DOHH2 (cell line): Measurements from ENCODE around the gene GPRIN3.
A peak's percentile ranks its signal among the peaks of the same experiment; 100 is the strongest.

Source experiments
- H3F3A ChIP-seq: fragments of 200-600 bp; sonication (generic), shearing (Covaris generic); 2 replicates; pipeline ENCODE4 v1.6.0; 2016; ENCODE audit warnings: antibody characterized with exemption, mild to moderate bottlenecking; ENCODE audit not compliant: control insufficient read depth, insufficient read depth
- H3K27ac ChIP-seq: fragments of 200-600 bp; sonication (generic); 2 replicates; pipeline ENCODE4 v1.5.1; 2014; ENCODE audit warnings: low read depth, mild to moderate bottlenecking, low read length, moderate library complexity
- H3K27me3 ChIP-seq: fragments of 200-600 bp; sonication (generic); 2 replicates; pipeline ENCODE4 v1.6.1; 2014; ENCODE audit warnings: mild to moderate bottlenecking, low read length, mixed read lengths; ENCODE audit not compliant: control insufficient read depth
- H3K36me3 ChIP-seq: fragments of 200-600 bp; sonication (generic); 2 replicates; pipeline ENCODE4 v1.6.1; 2014; ENCODE audit warnings: mild to moderate bottlenecking, low read length, moderate library complexity, mixed read lengths; ENCODE audit not compliant: control insufficient read depth
- H3K4me1 ChIP-seq: fragments of 200-600 bp; sonication (generic); 2 replicates; pipeline ENCODE4 v1.6.1; 2014; ENCODE audit warnings: mild to moderate bottlenecking, low read length, mixed read lengths; ENCODE audit not compliant: control insufficient read depth
- H3K4me2 ChIP-seq: fragments of 200-600 bp; sonication (generic); 2 replicates; pipeline ENCODE4 v1.6.0; 2014; ENCODE audit warnings: mild to moderate bottlenecking, low read length, moderate library complexity
- H3K4me3 ChIP-seq: fragments of 200-600 bp; sonication (generic); 2 replicates; pipeline ENCODE4 v1.5.1; 2014; ENCODE audit warnings: mild to moderate bottlenecking, low read length, mixed read lengths
- H3K79me2 ChIP-seq: fragments of 200-600 bp; sonication (generic); 2 replicates; pipeline ENCODE4 v1.6.1; 2014; ENCODE audit warnings: mild to moderate bottlenecking, low read length, mixed read lengths; ENCODE audit not compliant: control insufficient read depth
- H3K9me2 ChIP-seq: fragments of 200-600 bp; sonication (generic); replicated peaks from 2 replicates; pipeline ENCODE4 v1.6.1; 2014; ENCODE audit warnings: mild to moderate bottlenecking, low read length, mixed read lengths; ENCODE audit not compliant: control insufficient read depth
- H3K9me3 ChIP-seq: fragments of 200-600 bp; sonication (generic); 2 replicates; pipeline ENCODE4 v1.6.1; 2014; ENCODE audit warnings: antibody characterized with exemption, low read length, mixed read lengths; ENCODE audit not compliant: control insufficient read depth, insufficient read depth
- H4K20me1 ChIP-seq: fragments of 200-600 bp; sonication (generic); 2 replicates; pipeline ENCODE4 v1.6.0; 2014; ENCODE audit warnings: low read depth, mild to moderate bottlenecking, antibody characterized with exemption, low read length, moderate library complexity; ENCODE audit not compliant: control insufficient read depth, insufficient read depth
- EZH2phosphoT487 ChIP-seq: fragments of 200-600 bp; sonication (generic); IDR thresholded peaks from 2 replicates; pipeline ENCODE4 v1.6.1; 2017; ENCODE audit warnings: borderline replicate concordance, mild to moderate bottlenecking, antibody characterized with exemption, low read length, moderate library complexity, mixed read lengths
- TF ChIP-seq, protein P1 (sequence below): fragments of 200-600 bp; sonication (generic); IDR thresholded peaks from one replicate; pipeline ENCODE4 v1.5.1; 2014; ENCODE audit warnings: antibody characterized with exemption, mild to moderate bottlenecking, low read depth, low read length; ENCODE audit not compliant: poor library complexity, severe bottlenecking

The GPRIN3 gene

DNA sequence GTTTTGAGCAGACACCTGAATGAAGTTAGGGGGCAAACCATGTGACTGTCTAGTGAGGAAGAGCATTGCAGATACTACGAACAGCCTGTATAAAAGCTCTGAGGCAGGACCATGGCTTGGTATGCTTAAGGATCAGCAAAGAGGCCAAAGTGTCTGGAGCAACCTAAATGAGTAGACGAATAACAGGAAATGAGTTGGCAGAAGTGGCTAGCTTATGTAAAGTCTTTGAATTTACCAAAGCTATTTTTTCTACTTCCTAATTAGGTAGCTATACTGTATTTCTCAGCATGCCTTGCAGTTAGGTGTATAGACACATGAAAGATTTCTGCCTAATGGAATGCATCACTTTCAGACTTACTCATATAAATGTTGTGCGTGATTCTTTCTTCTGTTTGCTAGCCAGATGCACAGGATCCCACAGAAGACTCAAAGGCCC lies 9.3 kb upstream of the GPRIN3 start:
- Histone ChIP-seq H3K27me3 (no peaks in the 10 kb centered on the region), H3K9me2 (no peaks in the 10 kb centered on the region), H3K79me2 (no peaks in the 10 kb centered on the region), H3K4me1 (peaks cover 33% of the 10 kb centered on the region), H3K27ac (0 out of 2 replicates have a peak overlapping the region, but pooled peaks have one; percentile 25), H3K4me3 (peak overlapping the region; percentile 46), H3K36me3 (no peaks in the 10 kb centered on the region), H4K20me1 (no peaks in the 10 kb centered on the region), H3K4me2 (peak overlapping the region; percentile 79), H3K9me3 (no peaks in the 10 kb centered on the region), H3F3A (no peaks in the 10 kb centered on the region)
- no peak for TF ChIP-seq EZH2phosphoT487
- TF ChIP-seq, protein P1, sequence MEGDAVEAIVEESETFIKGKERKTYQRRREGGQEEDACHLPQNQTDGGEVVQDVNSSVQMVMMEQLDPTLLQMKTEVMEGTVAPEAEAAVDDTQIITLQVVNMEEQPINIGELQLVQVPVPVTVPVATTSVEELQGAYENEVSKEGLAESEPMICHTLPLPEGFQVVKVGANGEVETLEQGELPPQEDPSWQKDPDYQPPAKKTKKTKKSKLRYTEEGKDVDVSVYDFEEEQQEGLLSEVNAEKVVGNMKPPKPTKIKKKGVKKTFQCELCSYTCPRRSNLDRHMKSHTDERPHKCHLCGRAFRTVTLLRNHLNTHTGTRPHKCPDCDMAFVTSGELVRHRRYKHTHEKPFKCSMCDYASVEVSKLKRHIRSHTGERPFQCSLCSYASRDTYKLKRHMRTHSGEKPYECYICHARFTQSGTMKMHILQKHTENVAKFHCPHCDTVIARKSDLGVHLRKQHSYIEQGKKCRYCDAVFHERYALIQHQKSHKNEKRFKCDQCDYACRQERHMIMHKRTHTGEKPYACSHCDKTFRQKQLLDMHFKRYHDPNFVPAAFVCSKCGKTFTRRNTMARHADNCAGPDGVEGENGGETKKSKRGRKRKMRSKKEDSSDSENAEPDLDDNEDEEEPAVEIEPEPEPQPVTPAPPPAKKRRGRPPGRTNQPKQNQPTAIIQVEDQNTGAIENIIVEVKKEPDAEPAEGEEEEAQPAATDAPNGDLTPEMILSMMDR, result no peak

DNA sequence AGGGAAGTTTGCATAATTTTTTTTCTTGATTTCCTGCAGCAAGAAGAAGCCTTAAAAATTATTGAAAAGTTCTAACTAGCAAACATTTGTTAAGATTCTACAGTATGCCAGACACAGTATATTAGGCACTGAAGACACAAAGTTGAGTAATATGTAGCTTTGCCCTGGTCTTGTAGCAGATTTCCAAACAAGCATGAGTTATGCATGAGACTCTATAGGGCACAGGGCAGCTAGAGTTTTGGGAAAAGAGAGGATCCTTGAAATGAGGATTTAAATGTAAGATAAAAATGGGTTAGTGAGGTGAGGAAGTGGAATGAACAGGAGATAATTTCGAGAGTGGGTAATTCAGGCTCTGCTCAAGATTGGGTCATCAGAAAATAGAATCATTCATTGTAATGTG lies 8.6 kb upstream of the GPRIN3 start:
- Histone ChIP-seq H3K9me2 (no peaks in the 10 kb centered on the region), H3K79me2 (no peaks in the 10 kb centered on the region), H3K4me1 (peaks cover 33% of the 10 kb centered on the region), H3K4me3 (peak overlapping the region; percentile 46), H3F3A (no peaks in the 10 kb centered on the region), H3K36me3 (no peaks in the 10 kb centered on the region), H3K27ac (peak overlapping the region; percentile 25; the same call in 1 of the 2 replicates), H4K20me1 (no peaks in the 10 kb centered on the region), H3K9me3 (no peaks in the 10 kb centered on the region), H3K4me2 (peak overlapping the region; percentile 79), H3K27me3 (no peaks in the 10 kb centered on the region)
- TF ChIP-seq, protein P1, result no peak
- no peak for TF ChIP-seq EZH2phosphoT487

DNA sequence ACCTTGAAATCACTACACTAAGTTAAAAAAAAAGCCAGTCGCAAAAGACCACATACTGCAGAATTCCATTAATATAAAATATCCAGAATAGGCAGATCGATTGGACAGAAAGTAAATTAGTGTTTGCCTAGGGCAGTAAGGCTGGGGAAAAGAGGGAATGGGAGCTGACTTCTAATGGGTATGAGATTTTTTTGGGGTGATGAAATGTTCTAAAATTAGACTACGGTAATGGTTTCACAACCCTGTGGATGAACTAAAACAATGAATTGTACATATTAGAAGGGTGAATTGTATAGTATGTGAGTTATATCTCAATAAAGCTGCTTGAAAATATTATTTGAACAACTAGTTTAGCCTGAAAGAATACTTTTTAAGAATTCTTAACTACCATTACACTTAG lies 6.7 kb upstream of the GPRIN3 start:
- TF ChIP-seq, protein P1, result no peak
- no peak for TF ChIP-seq EZH2phosphoT487
- Histone ChIP-seq H3K27ac (no peak overlapping the region), H3K4me2 (no peak overlapping the region)

DNA sequence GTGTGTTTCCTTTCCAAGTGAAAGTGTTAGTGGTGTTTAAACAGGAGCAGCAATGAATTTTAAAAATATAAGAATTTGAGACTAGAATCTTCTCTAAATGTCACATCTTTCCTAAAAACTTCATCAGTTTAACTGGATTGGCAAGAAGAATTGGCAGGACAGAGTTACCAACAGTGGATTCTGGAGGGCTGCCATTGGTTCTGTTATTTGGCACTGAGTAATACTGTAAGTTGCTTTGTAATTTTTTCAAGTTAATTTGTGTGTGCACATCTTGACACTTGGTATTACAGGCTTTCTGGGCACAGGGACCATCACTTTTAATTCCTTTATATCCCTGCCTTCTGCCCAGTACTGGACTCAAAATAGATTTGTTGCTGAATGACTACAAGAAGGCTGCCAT lies 4.5 kb upstream of the GPRIN3 start:
- Histone ChIP-seq H3K4me1 (peaks cover 26% of the 10 kb centered on the region), H3K27ac (no peak overlapping the region)

More for the DNA sequence above, 6.7 kb upstream of the GPRIN3 start:
- H3K9me2 ChIP-seq, result no peaks in the 10 kb centered on the region
- H4K20me1 ChIP-seq, result no peaks in the 10 kb centered on the region
- no peaks in the 10 kb centered on the region for H3K9me3 ChIP-seq
- no peaks in the 10 kb centered on the region for H3F3A ChIP-seq
- H3K4me1 ChIP-seq, result peaks cover 33% of the 10 kb centered on the region
- H3K36me3 ChIP-seq, result no peaks in the 10 kb centered on the region
- no peaks in the 10 kb centered on the region for H3K27me3 ChIP-seq
- H3K79me2 ChIP-seq, result no peaks in the 10 kb centered on the region
- H3K4me3 ChIP-seq, result no peak overlapping the region

More for the DNA sequence above, 4.5 kb upstream of the GPRIN3 start:
- H3K36me3 ChIP-seq, result no peaks in the 10 kb centered on the region
- no peaks in the 10 kb centered on the region for H3K9me3 ChIP-seq
- no peaks in the 10 kb centered on the region for H3F3A ChIP-seq
- H4K20me1 ChIP-seq, result no peaks in the 10 kb centered on the region
- no peak for TF ChIP-seq EZH2phosphoT487
- TF ChIP-seq, protein P1, result no peak
- H3K9me2 ChIP-seq, result no peaks in the 10 kb centered on the region
- H3K27me3 ChIP-seq, result peaks cover 15% of the 10 kb centered on the region
- no peaks in the 10 kb centered on the region for H3K79me2 ChIP-seq
- H3K4me2 ChIP-seq, result no peak overlapping the region
- H3K4me3 ChIP-seq, result no peak overlapping the region
